RWPE2 (cell line): Measurements from ENCODE around the gene PHACTR1.

ENCODE experiments used
- ATAC-seq: fragments of 200-7000 bp; cut with Tn5 transposase; 3 replicates; pipeline ENCODE4 v1.9.1; 2021; ENCODE audit warnings: low read depth
- DNase-seq: peaks from one replicate; pipeline ENCODE4 v3.0.0-alpha.2; 2020; ENCODE audit warnings: low spot score
- H3K27ac ChIP-seq: fragments of 450-650 bp; 2 replicates; pipeline ENCODE4 v1.5.1; 2017; ENCODE audit warnings: mild to moderate bottlenecking; ENCODE audit not compliant: poor library complexity, severe bottlenecking
- H3K27me3 ChIP-seq: fragments of 250-450 bp; sonication (Bioruptor Pico); 2 replicates; pipeline ENCODE4 v1.5.1; 2021; ENCODE audit warnings: mild to moderate bottlenecking, moderate library complexity; ENCODE audit not compliant: insufficient read depth, poor library complexity, severe bottlenecking
- H3K36me3 ChIP-seq: fragments of 250-450 bp; sonication (Bioruptor Pico); 2 replicates; pipeline ENCODE4 v1.5.1; 2020; ENCODE audit warnings: low read depth, mild to moderate bottlenecking, moderate library complexity
- H3K4me1 ChIP-seq: fragments of 250-450 bp; sonication (Bioruptor Pico); 2 replicates; pipeline ENCODE4 v1.5.1; 2021; ENCODE audit warnings: mild to moderate bottlenecking, moderate library complexity; ENCODE audit not compliant: insufficient read depth, poor library complexity, severe bottlenecking
- H3K4me3 ChIP-seq: fragments of 250-450 bp; sonication (Bioruptor Pico); 2 replicates; pipeline ENCODE4 v1.5.1; 2021; ENCODE audit warnings: mild to moderate bottlenecking, moderate library complexity; ENCODE audit not compliant: severe bottlenecking
- H3K9me3 ChIP-seq: fragments of 250-450 bp; sonication (Bioruptor Pico); 2 replicates; pipeline ENCODE4 v1.5.1; 2021; ENCODE audit warnings: mild to moderate bottlenecking, moderate library complexity; ENCODE audit not compliant: severe bottlenecking
- CTCF ChIP-seq: fragments of 450-650 bp; IDR thresholded peaks from one replicate; pipeline ENCODE4 v1.5.1; 2017; ENCODE audit warnings: mild to moderate bottlenecking, moderate library complexity; ENCODE audit not compliant: poor library complexity, severe bottlenecking

Gene PHACTR1

DNA sequence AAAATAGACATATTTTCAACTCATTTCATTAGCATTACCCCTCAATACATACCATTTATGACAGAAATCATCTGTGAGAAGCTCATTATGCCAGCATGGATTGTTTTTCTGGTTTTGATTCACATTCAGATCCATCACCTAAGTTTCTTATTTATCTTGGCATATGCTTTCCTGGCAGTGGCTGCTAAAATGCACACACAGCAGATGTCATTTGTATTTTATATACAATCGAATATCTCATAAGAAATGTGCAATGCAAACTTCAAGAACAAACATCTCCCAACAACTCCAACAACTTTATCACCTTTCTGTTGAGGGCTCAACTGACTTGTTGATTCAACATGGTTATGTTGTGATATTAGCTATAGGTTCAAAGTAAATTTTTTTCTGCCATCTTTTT is 208.3 kb downstream of the PHACTR1 start:
- Histone ChIP-seq H3K9me3 (no peaks in the 10 kb centered on the region), H3K36me3 (no peaks in the 10 kb centered on the region), H3K4me3 (no peak overlapping the region), H3K27me3 (peaks cover 4% of the 10 kb centered on the region), H3K27ac (no peak overlapping the region), H3K4me1 (no peaks in the 10 kb centered on the region)
- DNase-seq (no peak), ATAC-seq (no peak)
- no peak for TF ChIP-seq CTCF

- Histone ChIP-seq H3K27ac (no peak overlapping the region), H3K9me3 (no peaks in the 10 kb centered on the region), H3K4me3 (no peak overlapping the region), H3K36me3 (no peaks in the 10 kb centered on the region), H3K27me3 (peaks cover 4% of the 10 kb centered on the region), H3K4me1 (no peaks in the 10 kb centered on the region)
- TF ChIP-seq CTCF: no peak
- DNase-seq (no peak), ATAC-seq (no peak)
These were observed 211.2 kb downstream of the PHACTR1 start for GRCh38 chr6:12927746-12928145.

DNA sequence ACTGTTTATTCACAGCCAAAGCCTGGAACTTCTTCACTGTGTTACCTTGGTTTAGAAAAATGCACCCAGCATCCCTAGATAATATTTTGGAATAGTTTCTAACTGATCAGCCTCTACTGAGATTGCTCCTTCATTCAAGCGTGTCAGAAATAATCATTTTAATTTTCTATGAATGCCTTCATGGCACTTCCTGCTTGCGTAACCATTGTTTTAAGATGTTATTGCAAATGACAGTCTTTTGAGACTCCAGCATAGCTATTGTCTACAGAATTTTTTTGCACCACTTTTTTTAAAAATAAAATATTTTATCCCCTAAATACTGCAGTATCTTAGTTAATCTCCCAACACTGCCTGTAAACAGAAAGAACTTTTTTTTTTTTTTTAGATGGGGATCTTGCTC is 213.1 kb downstream of the PHACTR1 start:
- ATAC-seq (no peak), DNase-seq (no peak)
- no peak overlapping the region for H3K4me3 ChIP-seq
- TF ChIP-seq CTCF: no peak
- no peaks in the 10 kb centered on the region for H3K9me3 ChIP-seq
- no peaks in the 10 kb centered on the region for H3K36me3 ChIP-seq
- H3K4me1 ChIP-seq: no peaks in the 10 kb centered on the region
- peaks cover 4% of the 10 kb centered on the region for H3K27me3 ChIP-seq
- no peak overlapping the region for H3K27ac ChIP-seq

DNA sequence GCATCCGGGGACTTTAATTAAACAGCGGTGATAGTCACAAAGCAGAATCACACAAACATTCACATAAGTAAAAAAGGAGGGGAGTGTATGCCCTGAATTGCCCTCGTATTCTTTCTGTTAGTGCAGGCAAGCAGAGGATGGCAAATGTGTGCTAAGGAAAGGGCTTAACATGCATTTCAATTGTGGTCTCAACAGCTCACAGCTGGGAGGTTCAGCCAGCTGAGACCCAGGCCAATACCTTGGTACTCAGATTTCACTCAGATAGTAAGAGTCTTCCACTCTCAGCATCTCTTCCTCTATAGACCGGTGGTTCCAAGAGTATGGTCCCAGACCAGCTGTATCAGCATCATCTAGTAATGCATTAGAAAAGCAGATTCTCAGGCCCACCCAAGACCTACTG is 215.1 kb downstream of the PHACTR1 start:
- no peaks in the 10 kb centered on the region for H3K36me3 ChIP-seq
- no peak for DNase-seq
- TF ChIP-seq CTCF: no peak
- no peak overlapping the region for H3K27ac ChIP-seq
- H3K9me3 ChIP-seq: no peaks in the 10 kb centered on the region
- no peak for ATAC-seq
- no peaks in the 10 kb centered on the region for H3K4me1 ChIP-seq
- H3K27me3 ChIP-seq: no peaks in the 10 kb centered on the region
- H3K4me3 ChIP-seq: no peak overlapping the region

- H3K27ac ChIP-seq: no peak overlapping the region
- no peaks in the 10 kb centered on the region for H3K36me3 ChIP-seq
- H3K4me3 ChIP-seq: no peak overlapping the region
- no peak for TF ChIP-seq CTCF
- ATAC-seq (no peak), DNase-seq (no peak)
- no peaks in the 10 kb centered on the region for H3K4me1 ChIP-seq
- H3K9me3 ChIP-seq: no peaks in the 10 kb centered on the region
- peaks cover 4% of the 10 kb centered on the region for H3K27me3 ChIP-seq
These were observed 219.1 kb downstream of the PHACTR1 start for GRCh38 chr6:12935637-12936036.
